HepG2 (cell line): ENCODE data around the gene HDLBP. TPM values are rescaled to one million over a fixed set of nuclear protein-coding genes. Genes with fewer than 3 reads are reported as not detected.

Experiments used
- ATAC-seq: fragments of 200-7000 bp; cut with Tn5 transposase; 3 replicates; pipeline ENCODE4 v1.9.1; 2020; ENCODE audit warnings: mild to moderate bottlenecking, moderate library complexity
- BruUV-seq: library from RNA; stranded (reverse); fragments of 400-500 nt; replicated peaks from 2 replicates; lab custom pipeline; 2021; lab: Mats Ljungman, UMichigan
- CTCF ChIA-PET: fragments of 300-600 bp; formaldehyde crosslinking; extraction: SDS; loops from one replicate; lab custom pipeline; 2021; ENCODE audit warnings: low total read pairs, inconsistent platforms, low intra/inter-chr PET ratio; lab: Yijun Ruan, JAX
- POLR2A ChIA-PET: fragments of 350-600 bp; sonication (Branson Sonifier 250); formaldehyde crosslinking; loops from one replicate; lab custom pipeline; 2020; ENCODE audit warnings: antibody characterized with exemption, inconsistent platforms; lab: Yijun Ruan, JAX
- DNase-seq: peaks from one replicate; pipeline ENCODE4 v3.0.0-alpha.2; 2015; ENCODE audit warnings: low spot score
- FAIRE-seq: peaks from 3 replicates; lab custom pipeline; 2011; peaks lifted over from hg19 to GRCh38; lab: Jason Lieb, UNC
- H2AFZ ChIP-seq: one replicate; pipeline ENCODE4 v1.6.1; 2011; ENCODE audit warnings: low read length, inconsistent platforms
- H3K27ac ChIP-seq: fragments of 300-600 bp; 3 replicates; pipeline ENCODE4 v1.8.0; 2011; ENCODE audit warnings: mixed run types, mild to moderate bottlenecking, mixed read lengths, low read length, inconsistent platforms; ENCODE audit not compliant: insufficient read depth; ENCODE audit errors: extremely low read length
- H3K27me3 ChIP-seq, 2 experiments: fragments of 200-600 bp in 1 of 2; 2 replicates in 1 of 2; 3 replicates in 1 of 2; pipeline versions ENCODE4 v1.6.0 to v1.8.0; 2011; ENCODE audit warnings: low read length in 2 of 2, mild to moderate bottlenecking in 2 of 2, moderate library complexity in 2 of 2, inconsistent platforms in 1 of 2; ENCODE audit not compliant: insufficient read depth in 2 of 2, control insufficient read depth in 1 of 2
- H3K36me3 ChIP-seq, 2 experiments: fragments of 200-600 bp in 1 of 2; replicated peaks in 1 of 2; 2 replicates in 1 of 2; 3 replicates in 1 of 2; pipeline versions ENCODE4 v1.5.1 to v1.8.0; 2011; ENCODE audit warnings: low read length in 2 of 2, inconsistent platforms in 1 of 2; ENCODE audit not compliant: insufficient read depth in 2 of 2, control insufficient read depth in 1 of 2
- H3K4me1 ChIP-seq: 2 replicates; pipeline ENCODE4 v1.5.1; 2012; ENCODE audit warnings: low read length, inconsistent platforms; ENCODE audit not compliant: insufficient read depth
- H3K4me2 ChIP-seq: 2 replicates; pipeline ENCODE4 v1.6.0; 2011; ENCODE audit warnings: low read depth, low read length, inconsistent platforms
- H3K4me3 ChIP-seq, 3 experiments: fragments of 200-600 bp in 1 of 3; sonication (generic), shearing (Covaris generic) in 1 of 3; replicated peaks in 1 of 3; 2 replicates each; pipeline ENCODE4 v1.5.1; 2011 to 2016; ENCODE audit warnings: low read length in 3 of 3, inconsistent platforms in 2 of 3, low read depth in 2 of 3, mild to moderate bottlenecking in 2 of 3, control low read depth in 1 of 3, mixed read lengths in 1 of 3; ENCODE audit not compliant: insufficient read depth in 1 of 3
- H3K79me2 ChIP-seq: one replicate; pipeline ENCODE4 v1.6.1; 2011; ENCODE audit warnings: low read length, inconsistent platforms; ENCODE audit not compliant: insufficient read depth
- H3K9ac ChIP-seq: 2 replicates; pipeline ENCODE4 v1.6.0; 2011; ENCODE audit warnings: mild to moderate bottlenecking, low read depth, low read length, inconsistent platforms; ENCODE audit not compliant: insufficient read depth
- H3K9me3 ChIP-seq: 2 replicates; pipeline ENCODE4 v1.5.1; 2012; ENCODE audit warnings: mild to moderate bottlenecking, low read length
- H4K20me1 ChIP-seq: 2 replicates; pipeline ENCODE4 v1.6.0; 2011; ENCODE audit warnings: inconsistent platforms, mild to moderate bottlenecking, low read length, moderate library complexity; ENCODE audit not compliant: insufficient read depth
- BCL3 ChIP-seq: sonication (generic); formaldehyde crosslinking; IDR thresholded peaks from 2 replicates; pipeline ENCODE4 v1.5.1; 2020; ENCODE audit warnings: mild to moderate bottlenecking, missing genetic modification reagents, moderate library complexity
- CBFB ChIP-seq: sonication (generic); formaldehyde crosslinking; IDR thresholded peaks from 2 replicates; pipeline ENCODE4 v1.4.0; 2020; ENCODE audit warnings: missing genetic modification reagents
- CEBPG ChIP-seq: IDR thresholded peaks from 2 replicates; pipeline ENCODE4 v1.6.1; 2016
- DRAP1 ChIP-seq: IDR thresholded peaks from 2 replicates; pipeline ENCODE4 v1.6.1; 2016; ENCODE audit warnings: missing genetic modification reagents, missing compliant biosample characterization
- FOXJ3 ChIP-seq: sonication (generic); formaldehyde crosslinking; IDR thresholded peaks from 2 replicates; pipeline ENCODE4 v1.4.0; 2020; ENCODE audit warnings: missing genetic modification reagents, mild to moderate bottlenecking, borderline replicate concordance
- HDAC6 ChIP-seq: fragments of 200-600 bp; sonication (generic); IDR thresholded peaks from 2 replicates; pipeline ENCODE4 v1.7.0; 2017; ENCODE audit warnings: mild to moderate bottlenecking, antibody characterized with exemption, low read length, low read depth
- HNRNPH1 ChIP-seq: fragments of 200-400 bp; formaldehyde crosslinking; optimal IDR thresholded peaks from 2 replicates; pipeline ENCODE3; 2017; ENCODE audit warnings: mild to moderate bottlenecking, low read depth, low read length
- POLR2A ChIP-seq, 2 experiments: IDR thresholded peaks; 2 replicates each; pipeline ENCODE4 v1.6.1; 2011; ENCODE audit warnings: low read depth in 2 of 2, low read length in 2 of 2, mild to moderate bottlenecking in 1 of 2, moderate library complexity in 1 of 2; ENCODE audit not compliant: insufficient read depth in 1 of 2
- RNF2 ChIP-seq: fragments of 450-650 bp; conservative IDR thresholded peaks from 2 replicates; pipeline ENCODE4 v1.6.1; 2016; ENCODE audit warnings: low read depth
- SIX4 ChIP-seq: sonication (generic); formaldehyde crosslinking; IDR thresholded peaks from 2 replicates; pipeline ENCODE4 v1.4.0; 2020; ENCODE audit warnings: missing genetic modification reagents
- TFE3 ChIP-seq: IDR thresholded peaks from 2 replicates; pipeline ENCODE4 v1.6.1; 2016
- ZC3H13 ChIP-seq: sonication (generic); formaldehyde crosslinking; IDR thresholded peaks from 2 replicates; pipeline ENCODE4 v1.8.1; 2023; ENCODE audit warnings: mild to moderate bottlenecking, missing genetic modification reagents, moderate library complexity
- ZKSCAN8 ChIP-seq: IDR thresholded peaks from 2 replicates; pipeline ENCODE4 v1.6.1; 2016; ENCODE audit warnings: borderline replicate concordance, missing genetic modification reagents, missing compliant biosample characterization
- ZNF121 ChIP-seq: sonication (generic); formaldehyde crosslinking; IDR thresholded peaks from 2 replicates; pipeline ENCODE4 v1.5.0; 2020; ENCODE audit warnings: mild to moderate bottlenecking, missing genetic modification reagents
- ZNF460 ChIP-seq: sonication (generic); formaldehyde crosslinking; IDR thresholded peaks from 2 replicates; pipeline ENCODE4 v1.5.1; 2020; ENCODE audit warnings: missing genetic modification reagents, mild to moderate bottlenecking, borderline replicate concordance
- ZNF709 ChIP-seq: sonication (generic); formaldehyde crosslinking; IDR thresholded peaks from 2 replicates; pipeline ENCODE4 v1.5.0; 2020; ENCODE audit warnings: mild to moderate bottlenecking, missing genetic modification reagents
- ZNF749 ChIP-seq: sonication (generic); formaldehyde crosslinking; IDR thresholded peaks from 2 replicates; pipeline ENCODE4 v1.8.0; 2022; ENCODE audit warnings: mild to moderate bottlenecking, missing genetic modification reagents, moderate library complexity, borderline replicate concordance
- ZNF768 ChIP-seq: sonication (generic); formaldehyde crosslinking; IDR thresholded peaks from 2 replicates; pipeline ENCODE4 v1.4.0; 2020; ENCODE audit warnings: missing genetic modification reagents
- ZNF777 ChIP-seq: sonication (generic); formaldehyde crosslinking; IDR thresholded peaks from 2 replicates; pipeline ENCODE4 v1.4.0; 2020; ENCODE audit warnings: missing genetic modification reagents
- ZSCAN22 ChIP-seq: sonication (generic); formaldehyde crosslinking; IDR thresholded peaks from 2 replicates; pipeline ENCODE4 v1.4.0; 2020; ENCODE audit warnings: mild to moderate bottlenecking, missing genetic modification reagents
- WGBS: methylation state at CpG from one replicate; pipeline ENCODE4 v1.1.6; 2017; ENCODE audit warnings: low lambda C conversion rate; 5-methylcytosine and 5-hydroxymethylcytosine counted together
- in situ Hi-C: cut with HindIII; loops from 2 replicates; pipeline ENCODE4 v1.10.0; 2017; ENCODE audit warnings: low pct_unique_long_range_greater_than_20kb; ENCODE audit not compliant: extremely low pct_ligation_motif_present
- intact Hi-C: fragments of 100-400 bp; cut with micrococcal nuclease; formaldehyde crosslinking; loops from one replicate; pipeline ENCODE4 v1.10.0; 2022; ENCODE audit not compliant: unreplicated experiment
- polyA plus RNA-seq, 8 experiments: library from polyadenylated mRNA; depleted of rRNA in 3 of 8; stranded (reverse) in 7 of 8; unstranded in 1 of 8; fragments of >200 nt; fragmentation: Illumina TruSeq in 4 of 8; extraction: Trizol in 4 of 8; gene quantifications; 2 replicates each; pipeline versions ENCODE4 v1.2.1 to v1.2.3, GENCODE V29; 2011 to 2016; ENCODE audit warnings: low read depth in 4 of 8, missing spikeins in 1 of 8, mixed read lengths in 1 of 8; ENCODE audit not compliant: insufficient read depth in 1 of 8
- total RNA-seq, 5 experiments: library from RNA; depleted of rRNA; stranded (reverse); fragments of >200 nt; fragmentation: Illumina TruSeq; extraction: Trizol; gene quantifications; 2 replicates each; pipeline ENCODE4 v1.2.3, GENCODE V29; 2016; ENCODE audit warnings: low read depth in 1 of 5

The HDLBP gene
- total and polyA plus RNA-seq, 2 of the 13 experiments (the other 11 are each of a cell fraction or from before 2014, with no cell fraction given) = 464 to 707 TPM

DNA sequence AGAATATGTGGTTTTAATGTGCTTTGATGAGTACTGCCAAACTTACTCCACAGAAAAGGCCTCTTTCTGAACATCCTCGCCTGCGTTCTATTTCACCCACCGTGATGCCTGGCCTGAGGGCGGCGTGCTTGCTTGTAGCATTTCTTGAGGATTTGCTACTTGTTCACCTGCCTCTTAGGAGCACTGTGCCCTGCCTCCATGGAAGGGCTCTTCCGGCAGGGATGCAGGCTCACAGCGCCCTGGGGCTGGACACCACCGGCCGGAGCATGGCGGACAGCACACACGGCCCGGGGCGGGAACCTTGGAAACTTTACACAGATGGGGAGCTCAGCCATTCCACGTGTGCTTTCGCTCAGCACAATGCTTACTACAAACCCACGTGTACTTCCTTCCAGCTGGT lies 89.9 kb downstream of the HDLBP start (continued):
- peak; percentile 28; the same call in 1 of the 2 replicates for TF ChIP-seq ZNF768 (CRISPR knock-in tag)

DNA sequence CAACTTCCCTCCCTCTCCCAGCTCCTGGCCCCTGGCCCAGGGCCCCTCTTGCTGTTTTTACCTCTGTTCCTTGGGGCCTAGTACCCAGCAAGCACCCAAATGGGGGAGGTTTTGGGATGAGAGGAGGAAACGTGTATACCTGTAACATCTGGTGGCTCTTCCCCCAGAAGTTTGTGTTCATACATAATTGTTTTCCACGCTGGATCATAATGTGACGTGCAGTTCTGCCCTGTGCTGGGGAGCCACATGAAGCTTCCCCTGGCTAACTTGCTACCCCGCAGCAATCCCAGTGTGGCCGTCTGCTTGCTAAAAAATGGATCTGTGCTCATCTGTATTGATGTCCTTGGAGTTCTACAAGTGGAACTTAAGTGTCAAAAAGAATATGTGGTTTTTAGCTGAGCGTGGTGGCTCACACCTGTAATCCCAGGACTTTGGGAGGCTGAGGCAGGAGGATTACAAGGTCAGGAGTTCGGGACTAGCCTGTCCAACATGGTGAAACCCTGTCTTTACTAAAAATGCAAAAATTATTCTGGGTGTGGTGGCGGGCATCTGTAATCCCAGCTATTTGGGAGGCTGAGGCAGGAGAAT lies 90.5 kb downstream of the HDLBP start:
- peaks cover 23 to 46% of the 10 kb centered on the region in 2 experiments for H3K36me3 ChIP-seq
- H3K9me3 ChIP-seq = no peaks in the 10 kb centered on the region
- H3K4me1 ChIP-seq = peaks cover 57% of the 10 kb centered on the region
- H2AFZ ChIP-seq = no peak overlapping the region
- H3K27ac ChIP-seq = peak overlapping the region; percentile 78
- FAIRE-seq (no peak), DNase-seq (no peak), ATAC-seq (peak; percentile 1)
- intact Hi-C loops = loop anchor here (5.0 to 10.0 kb wide), 2 partner anchors 133 to 370 kb away; no protein-coding TSS in a partner anchor
- H3K4me2 ChIP-seq = peak overlapping the region; percentile 92
- peaks cover 18% of the 10 kb centered on the region; the same call in 1 of the 2 replicates for H4K20me1 ChIP-seq
- ChIA-PET CTCF (no interaction called here), POLR2A (interaction anchor here (1.1 to 4.3 kb wide), 6 partner anchors 9 to 462 kb away, joined by 3 to 21 read pairs (median 8); partner anchors contain the start of genes DTYMK, HDLBP, MTERF4 and SEPTIN2)
- no TSS peak for BruUV-seq
- H3K9ac ChIP-seq = peak overlapping the region; percentile 59
- peak overlapping the region in 1 of 3 experiments; percentile 70; a peak in 2 of 6 replicates for H3K4me3 ChIP-seq
- no peaks in the 10 kb centered on the region for H3K27me3 ChIP-seq
- H3K79me2 ChIP-seq = peaks cover 34% of the 10 kb centered on the region
- in situ Hi-C loops = loop anchor here (25.0 kb wide), 1 partner anchor 663 kb away; the partner anchor contains the start of genes ANKMY1, DUSP28 and RNPEPL1
- 63% methylated on average over 8 of the region's 8 CpGs for WGBS
- TF ChIP-seq BCL3 (CRISPR knock-in tag) (no peak), ZNF709 (CRISPR knock-in tag) (peak; percentile 75; the same call in 1 of the 2 replicates), RNF2 (no peak), POLR2A (IDR thresholded peaks at IDR 0.05; ENCODE audit: insufficient read depth in 1 of 2, low read depth in 2 of 2, low read length in 2 of 2) (peak in 1 of 2 experiments; percentile 5; a peak in 1 of 4 replicates), SIX4 (CRISPR knock-in tag) (0 out of 2 replicates have a peak, but pooled peaks have one; percentile 4), ZC3H13 (CRISPR knock-in tag) (peak; percentile 31; the same call in 1 of the 2 replicates), FOXJ3 (CRISPR knock-in tag) (peak; percentile 6; the same call in 1 of the 2 replicates), CEBPG (0 out of 2 replicates have a peak, but pooled peaks have one; percentile 36), ZNF749 (CRISPR knock-in tag) (peak; percentile 65; the same call in 1 of the 2 replicates), ZNF460 (peak; percentile 72; the same call in 1 of the 2 replicates), ZSCAN22 (CRISPR knock-in tag) (0 out of 2 replicates have a peak, but pooled peaks have one; percentile 3), ZNF121 (CRISPR knock-in tag) (0 out of 2 replicates have a peak, but pooled peaks have one; percentile 15), HDAC6 (no peak), TFE3 (CRISPR knock-in tag) (0 out of 2 replicates have a peak, but pooled peaks have one; percentile 2), ZKSCAN8 (0 out of 2 replicates have a peak, but pooled peaks have one; percentile 10), HNRNPH1 (peak; percentile 45), ZNF777 (CRISPR knock-in tag) (0 out of 2 replicates have a peak, but pooled peaks have one; percentile 4), DRAP1 (CRISPR knock-in tag) (no peak), CBFB (CRISPR knock-in tag) (0 out of 2 replicates have a peak, but pooled peaks have one; percentile 5)
